Mesendoderm (in vitro differentiated cells): Measurements from ENCODE around the gene ZCCHC14.
"Not testable (repeated sequence)": the region's sequence is repeated elsewhere in the genome, so short reads cannot be mapped to it uniquely, and the experiment has no call there.

Experiments
- DNase-seq: peaks from one replicate; pipeline ENCODE4 v3.0.0; 2013
- H2AK5ac ChIP-seq: 2 replicates; pipeline ENCODE4 v1.6.1; 2013; ENCODE audit warnings: low read length, inconsistent platforms
- H2BK120ac ChIP-seq: 2 replicates; pipeline ENCODE4 v1.6.1; 2013; ENCODE audit warnings: low read depth, mild to moderate bottlenecking, low read length, moderate library complexity, mixed read lengths
- H2BK15ac ChIP-seq: replicated peaks from 2 replicates; pipeline ENCODE4 v1.6.1; 2013; ENCODE audit warnings: low read depth, mild to moderate bottlenecking, moderate library complexity
- H2BK5ac ChIP-seq: 2 replicates; pipeline ENCODE4 v1.6.1; 2013; ENCODE audit warnings: low read length, inconsistent platforms
- H3K18ac ChIP-seq: 2 replicates; pipeline ENCODE4 v1.6.1; 2013; ENCODE audit warnings: mild to moderate bottlenecking, low read length, mixed read lengths
- H3K23ac ChIP-seq: one replicate; pipeline ENCODE4 v1.6.1; 2013; ENCODE audit warnings: low read length
- H3K27ac ChIP-seq: 2 replicates; pipeline ENCODE4 v1.5.1; 2013; ENCODE audit warnings: low read depth, mild to moderate bottlenecking, inconsistent platforms, low read length, moderate library complexity
- H3K27me3 ChIP-seq: 2 replicates; pipeline ENCODE4 v1.6.1; 2013; ENCODE audit warnings: low read length, control low read depth, mild to moderate bottlenecking, inconsistent platforms; ENCODE audit not compliant: insufficient read depth, poor library complexity
- H3K36me3 ChIP-seq: 2 replicates; pipeline ENCODE4 v1.6.1; 2013; ENCODE audit warnings: low read length, inconsistent platforms; ENCODE audit not compliant: control insufficient read depth, insufficient read depth
- H3K4ac ChIP-seq: one replicate; pipeline ENCODE4 v1.6.1; 2013; ENCODE audit warnings: low read depth, mild to moderate bottlenecking, low read length, moderate library complexity
- H3K4me1 ChIP-seq: 2 replicates; pipeline ENCODE4 v1.6.1; 2013; ENCODE audit warnings: low read depth, low read length, inconsistent platforms; ENCODE audit not compliant: control insufficient read depth
- H3K4me2 ChIP-seq: 2 replicates; pipeline ENCODE4 v1.6.1; 2013; ENCODE audit warnings: low read length
- H3K4me3 ChIP-seq: 2 replicates; pipeline ENCODE4 v1.5.1; 2013; ENCODE audit warnings: mild to moderate bottlenecking, low read length
- H3K56ac ChIP-seq: one replicate; pipeline ENCODE4 v1.6.1; 2013; ENCODE audit warnings: low read length
- H3K79me1 ChIP-seq: 2 replicates; pipeline ENCODE4 v1.6.1; 2013; ENCODE audit warnings: low read length, inconsistent platforms
- H3K79me2 ChIP-seq: 2 replicates; pipeline ENCODE4 v1.6.1; 2013; ENCODE audit warnings: mild to moderate bottlenecking, low read length; ENCODE audit not compliant: control insufficient read depth, insufficient read depth
- H3K9ac ChIP-seq: 2 replicates; pipeline ENCODE4 v1.6.1; 2013; ENCODE audit warnings: low read length, inconsistent platforms
- H4K5ac ChIP-seq: one replicate; pipeline ENCODE4 v1.6.1; 2013; ENCODE audit warnings: low read length
- H4K8ac ChIP-seq: one replicate; pipeline ENCODE4 v1.6.1; 2013; ENCODE audit warnings: low read depth, mild to moderate bottlenecking, control low read depth, low read length, moderate library complexity
- WGBS: extraction: QIAGEN DNeasy Blood & Tissue Kit; methylation state at CpG from one replicate; pipeline ENCODE4 v1.1.7; 2013; ENCODE audit warnings: low lambda C conversion rate, missing lambda C conversion rate; ENCODE audit not compliant: insufficient coverage; ENCODE audit errors: extremely low coverage; 5-methylcytosine and 5-hydroxymethylcytosine counted together

The ZCCHC14 gene

DNA sequence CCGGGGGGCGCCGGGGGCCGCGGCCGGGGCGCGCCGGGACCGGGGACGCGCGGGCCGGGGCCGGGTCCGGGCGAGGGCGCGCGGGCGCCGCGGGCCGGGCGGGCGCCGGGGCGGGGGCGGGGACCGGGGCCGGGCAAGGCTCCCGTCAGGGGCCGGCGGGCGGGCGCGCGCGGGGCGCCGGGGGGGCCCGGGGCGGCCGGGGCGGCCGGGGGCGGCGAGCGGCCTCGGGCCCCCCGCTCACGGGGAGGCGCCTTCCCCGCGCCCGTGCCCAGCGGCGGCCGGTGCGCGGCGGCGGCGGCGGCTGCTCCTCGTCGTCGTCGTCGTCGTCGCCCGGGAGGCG, 563 bp downstream of the ZCCHC14 start:
- H3K27ac ChIP-seq = peak overlapping the region; percentile 66
- H3K23ac ChIP-seq = no peak overlapping the region
- no peaks in the 10 kb centered on the region for H3K4me1 ChIP-seq

DNA sequence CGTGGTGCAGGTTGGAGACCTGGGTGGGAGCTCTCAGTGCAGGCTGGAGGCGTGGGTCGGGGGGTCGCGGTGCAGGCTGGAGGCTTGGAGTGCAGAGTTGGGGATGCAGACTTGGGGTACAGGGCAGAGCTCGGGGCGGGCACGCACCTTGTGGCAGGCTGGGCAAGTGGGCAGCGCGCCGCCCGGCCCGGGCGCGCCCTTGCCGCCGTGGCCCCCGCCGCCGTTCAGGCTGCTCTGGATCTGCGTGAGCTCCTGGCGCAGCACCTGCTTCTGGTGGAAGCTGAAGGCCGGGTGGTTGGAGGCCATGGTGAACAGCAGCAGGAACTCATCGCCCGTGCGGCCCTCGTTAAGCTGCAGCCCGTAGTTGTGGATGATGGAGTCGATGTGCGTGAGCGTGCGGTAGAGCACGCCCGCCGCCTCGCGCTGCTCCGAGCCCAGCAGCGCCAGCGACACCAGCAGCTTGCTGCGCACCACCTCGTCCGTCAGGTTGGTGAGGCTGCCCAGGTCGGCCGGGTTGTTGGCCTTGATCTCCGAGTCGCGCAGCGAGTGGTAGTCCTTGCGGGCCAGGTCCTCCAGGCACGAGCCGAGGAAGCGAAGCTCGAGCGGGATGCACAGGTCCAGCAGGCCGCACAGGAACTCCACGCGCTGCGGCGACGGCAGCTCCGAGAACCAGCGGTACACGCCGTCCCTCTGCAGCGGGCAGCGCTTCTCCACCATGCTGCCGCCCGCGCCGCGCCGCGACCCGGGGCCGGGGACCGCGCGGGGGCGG, 1.1 kb downstream of the ZCCHC14 start:
- Histone ChIP-seq H2AK5ac (no peak overlapping the region), H3K36me3 (no peaks in the 10 kb centered on the region), H2BK15ac (no peak overlapping the region), H3K23ac (no peak overlapping the region), H3K18ac (no peak overlapping the region), H3K4me1 (no peaks in the 10 kb centered on the region), H3K27me3 (no peaks in the 10 kb centered on the region), H4K8ac (no peak overlapping the region), H3K27ac (no peak overlapping the region), H3K56ac (peak overlapping the region; percentile 80), H3K9ac (peak overlapping the region; percentile 62), H3K79me1 (no peaks in the 10 kb centered on the region), H4K5ac (no peak overlapping the region), H3K4me3 (peak overlapping the region; percentile 38), H3K79me2 (peaks cover 25% of the 10 kb centered on the region), H3K4me2 (peak overlapping the region; percentile 49), H2BK5ac (no peak overlapping the region), H2BK120ac (no peak overlapping the region), H3K4ac (no peak overlapping the region)
- WGBS = no CpG with 5 or more reads among the region's 80 CpGs
- DNase-seq = peak; percentile 38

More for the DNA sequence above, 563 bp downstream of the ZCCHC14 start:
- Histone ChIP-seq H3K27me3 (no peaks in the 10 kb centered on the region), H3K4ac (no peak overlapping the region), H3K4me3 (no peak overlapping the region), H4K5ac (no peak overlapping the region), H3K36me3 (no peaks in the 10 kb centered on the region), H3K4me2 (no peak overlapping the region), H3K56ac (no peak overlapping the region), H4K8ac (no peak overlapping the region), H2BK15ac (no peak overlapping the region), H3K79me2 (peaks cover 21% of the 10 kb centered on the region), H2BK120ac (no peak overlapping the region), H2BK5ac (no peak overlapping the region), H3K18ac (peak overlapping the region; percentile 25), H3K79me1 (no peaks in the 10 kb centered on the region), H3K9ac (peak overlapping the region; percentile 69), H2AK5ac (no peak overlapping the region)
- no peak for DNase-seq
- no CpG with 5 or more reads among the region's 74 CpGs for WGBS

DNA sequence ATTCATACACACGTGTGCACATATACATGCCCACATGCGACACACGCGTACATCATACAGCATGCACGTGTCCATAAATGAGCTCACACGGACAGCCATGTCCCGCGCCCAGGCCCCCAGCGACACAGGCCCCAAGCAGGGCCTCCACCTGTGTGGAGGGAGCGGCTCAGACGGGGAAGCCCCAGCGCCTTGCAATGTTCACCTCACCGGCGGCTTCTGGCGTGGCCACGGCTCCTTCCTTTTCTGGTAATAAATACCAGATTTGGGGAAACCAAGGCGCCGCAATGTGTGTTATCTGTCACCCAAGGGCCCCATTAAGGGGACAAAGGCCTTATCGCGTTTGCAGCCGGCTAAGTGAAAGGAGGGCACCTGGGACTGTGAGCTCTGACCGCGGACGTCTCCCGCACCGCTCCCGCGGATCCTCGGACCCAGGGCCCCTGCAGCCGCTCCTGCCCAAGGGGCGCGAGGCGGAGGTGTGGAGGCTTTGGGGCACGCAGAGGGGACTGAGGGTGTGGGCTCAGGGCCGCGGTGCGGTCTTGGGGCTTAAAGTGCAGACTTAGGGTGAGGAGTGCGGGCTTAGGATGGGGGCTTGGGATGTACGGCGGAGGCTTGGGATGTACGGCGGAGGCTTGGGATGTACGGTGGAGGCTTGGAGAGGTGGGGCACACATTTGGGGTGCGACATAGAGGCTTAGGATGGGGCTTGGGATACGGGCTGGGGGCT, 1.9 kb downstream of the ZCCHC14 start:
- Histone ChIP-seq H3K9ac (peak overlapping the region; percentile 62), H3K4me2 (peak overlapping the region; percentile 49), H3K79me2 (peaks cover 30% of the 10 kb centered on the region), H3K56ac (peak overlapping the region; percentile 22)
- H3K4ac ChIP-seq, DNase-seq, H4K5ac ChIP-seq, H3K23ac ChIP-seq, H3K79me1 ChIP-seq, H3K4me3 ChIP-seq, H4K8ac ChIP-seq, H3K36me3 ChIP-seq, H2BK120ac ChIP-seq, H3K27me3 ChIP-seq, H3K27ac ChIP-seq, H3K18ac ChIP-seq, H2BK5ac ChIP-seq, H3K4me1 ChIP-seq, H2BK15ac ChIP-seq, H2AK5ac ChIP-seq: not testable (repeated sequence)
- WGBS = no CpG with 5 or more reads among the region's 45 CpGs

DNA sequence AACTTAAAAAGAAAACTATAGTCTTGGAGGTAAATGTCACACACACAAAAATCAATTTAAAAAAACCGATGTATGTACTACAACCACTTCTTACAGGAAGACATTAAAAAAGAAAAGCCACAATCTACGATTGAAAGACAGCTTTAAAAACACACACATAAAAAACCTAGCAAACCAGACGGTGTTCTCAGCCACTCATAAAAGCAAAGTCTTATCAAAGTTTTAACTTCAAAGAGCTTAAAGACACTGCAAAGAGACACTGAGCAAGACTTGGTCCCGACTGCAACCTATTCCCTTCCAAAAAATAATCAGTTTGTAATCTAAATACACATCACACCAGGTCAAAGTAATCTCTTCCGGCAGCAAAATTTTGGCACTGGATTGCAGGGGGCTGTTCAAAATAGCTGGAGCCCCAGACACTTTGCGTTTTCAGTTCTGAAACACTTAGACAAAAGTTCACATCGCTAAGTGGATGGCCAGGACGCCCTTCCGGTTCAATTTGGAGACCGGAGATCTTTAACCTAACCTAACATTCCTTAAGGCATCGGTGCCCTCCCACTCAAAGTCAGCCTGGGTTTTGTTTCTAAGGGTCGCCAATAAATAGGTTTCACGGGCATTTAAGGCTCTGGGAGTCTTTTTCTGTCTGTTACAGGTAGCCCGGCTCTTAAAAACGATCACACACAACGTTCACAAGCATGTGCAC, 2.6 kb downstream of the ZCCHC14 start:
- H4K8ac ChIP-seq = no peak overlapping the region
- H3K4me2 ChIP-seq = peak overlapping the region; percentile 10
- no peak overlapping the region for H2AK5ac ChIP-seq
- H3K23ac ChIP-seq = no peak overlapping the region
- H3K79me1 ChIP-seq = peaks cover 3% of the 10 kb centered on the region
- H3K4me3 ChIP-seq = no peak overlapping the region
- H3K4me1 ChIP-seq = no peaks in the 10 kb centered on the region
- H3K56ac ChIP-seq = peak overlapping the region; percentile 18
- H4K5ac ChIP-seq = no peak overlapping the region
- no CpG with 5 or more reads among the region's 16 CpGs for WGBS
- H2BK5ac ChIP-seq = no peak overlapping the region
- no peak overlapping the region for H2BK120ac ChIP-seq
- DNase-seq = no peak
- no peak overlapping the region for H3K27ac ChIP-seq
- peaks cover 31% of the 10 kb centered on the region for H3K79me2 ChIP-seq
- peak overlapping the region; percentile 10 for H3K9ac ChIP-seq
- no peak overlapping the region for H3K4ac ChIP-seq
- H3K27me3 ChIP-seq = no peaks in the 10 kb centered on the region
- H2BK15ac ChIP-seq = no peak overlapping the region
- no peaks in the 10 kb centered on the region for H3K36me3 ChIP-seq
- no peak overlapping the region for H3K18ac ChIP-seq

DNA sequence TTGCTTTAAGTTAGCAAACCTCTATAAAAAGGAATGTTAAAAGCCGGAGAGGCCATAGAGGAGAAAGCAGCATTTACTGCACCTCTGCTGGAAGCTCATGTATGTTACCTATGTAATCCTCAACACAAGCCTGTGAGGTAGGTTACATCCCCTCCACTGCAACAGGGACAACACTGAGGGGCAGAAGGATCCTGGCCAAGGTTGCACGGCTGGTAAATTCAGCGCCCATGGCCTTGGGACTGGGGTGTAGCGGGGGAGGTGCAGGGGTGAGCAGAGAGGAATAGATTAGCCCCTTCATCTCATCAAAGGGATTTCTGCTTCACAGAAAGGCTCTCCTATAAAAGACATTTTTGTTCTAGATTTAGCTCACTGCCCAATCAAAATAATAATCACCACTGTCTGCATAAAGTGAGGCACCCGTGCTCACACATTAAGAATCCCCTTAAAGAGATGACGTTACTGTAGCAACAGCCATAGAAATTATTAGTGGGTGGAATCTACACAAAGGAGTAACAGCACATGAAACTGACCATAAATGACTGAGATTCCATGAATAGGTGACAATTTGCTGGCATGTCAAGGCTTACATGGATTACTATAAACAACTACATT, 3.3 kb downstream of the ZCCHC14 start:
- H3K27ac ChIP-seq = no peak overlapping the region

More for the DNA sequence above, 3.3 kb downstream of the ZCCHC14 start:
- Histone ChIP-seq H4K5ac (no peak overlapping the region), H3K4me1 (no peaks in the 10 kb centered on the region), H3K79me2 (peaks cover 33% of the 10 kb centered on the region), H2BK5ac (no peak overlapping the region), H2BK120ac (no peak overlapping the region), H3K4me2 (no peak overlapping the region), H4K8ac (no peak overlapping the region), H3K79me1 (peaks cover 4% of the 10 kb centered on the region), H2BK15ac (no peak overlapping the region), H3K4ac (no peak overlapping the region), H2AK5ac (no peak overlapping the region), H3K9ac (no peak overlapping the region), H3K27me3 (no peaks in the 10 kb centered on the region), H3K36me3 (no peaks in the 10 kb centered on the region), H3K23ac (no peak overlapping the region), H3K4me3 (no peak overlapping the region), H3K18ac (no peak overlapping the region), H3K56ac (no peak overlapping the region)
- WGBS = no CpG with 5 or more reads among the region's 6 CpGs
- no peak for DNase-seq
